Mesothelial cell of epicardium (in vitro differentiated cells): ENCODE results near the gene FAM163B. TPM values are rescaled to one million over a fixed set of nuclear protein-coding genes. Genes with fewer than 3 reads are reported as not detected.

Experiments
- DNase-seq, 2 experiments: peaks; one replicate each; pipeline ENCODE4 v3.0.0; 2021; ENCODE audit warnings: low spot score in 2 of 2; ENCODE audit not compliant: unreplicated experiment in 2 of 2
- H3K27ac Mint-ChIP-seq: 2 replicates; pipeline ENCODE4 v1.8.0; 2021; ENCODE audit warnings: mixed read lengths
- H3K27me3 Mint-ChIP-seq: 2 replicates; pipeline ENCODE4 v1.8.0; 2021; ENCODE audit warnings: low read depth, mixed read lengths
- H3K36me3 Mint-ChIP-seq: 2 replicates; pipeline ENCODE4 v1.8.0; 2021; ENCODE audit warnings: mixed read lengths
- H3K4me1 Mint-ChIP-seq: 2 replicates; pipeline ENCODE4 v1.8.0; 2021; ENCODE audit warnings: mixed read lengths
- H3K4me3 Mint-ChIP-seq: 2 replicates; pipeline ENCODE4 v1.8.0; 2021; ENCODE audit warnings: mild to moderate bottlenecking, moderate library complexity, mixed read lengths
- H3K9me3 Mint-ChIP-seq: 2 replicates; pipeline ENCODE4 v1.8.0; 2021; ENCODE audit warnings: mixed read lengths
- total RNA-seq: library from RNA; stranded (reverse); gene quantifications from 3 replicates; pipeline ENCODE4 v1.2.1, GENCODE V29; 2021
- TF ChIP-seq, protein P1 (sequence below): fragments of 200-600 bp; sonication (generic); IDR thresholded peaks from one replicate; pipeline ENCODE4 v1.5.0; 2021; ENCODE audit warnings: antibody characterized with exemption; ENCODE audit not compliant: unreplicated experiment

The FAM163B gene
- total RNA-seq, 1 donor from 2014 or later = 0.72 TPM

DNA sequence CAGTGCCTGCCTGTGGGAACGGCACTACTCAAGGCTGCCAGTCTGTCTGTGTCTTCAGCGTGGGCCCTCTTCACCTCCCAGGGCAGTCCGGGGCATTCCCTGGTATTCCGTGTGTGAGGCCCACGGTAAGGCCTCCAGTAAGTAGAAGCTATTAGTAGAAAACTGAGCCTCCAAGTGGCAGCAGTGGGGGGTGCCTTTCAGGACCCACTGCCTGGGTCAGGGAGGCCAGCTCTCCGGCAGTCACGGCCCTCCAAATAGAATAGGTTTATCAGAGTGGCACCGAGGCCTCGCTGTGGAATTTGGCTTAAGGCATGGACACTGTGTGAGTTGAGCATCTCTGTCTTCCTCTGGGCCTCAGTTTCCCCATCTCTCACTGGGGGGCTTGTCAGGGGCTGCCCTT, 51.6 kb downstream of the FAM163B start:
- TF ChIP-seq, protein P1, sequence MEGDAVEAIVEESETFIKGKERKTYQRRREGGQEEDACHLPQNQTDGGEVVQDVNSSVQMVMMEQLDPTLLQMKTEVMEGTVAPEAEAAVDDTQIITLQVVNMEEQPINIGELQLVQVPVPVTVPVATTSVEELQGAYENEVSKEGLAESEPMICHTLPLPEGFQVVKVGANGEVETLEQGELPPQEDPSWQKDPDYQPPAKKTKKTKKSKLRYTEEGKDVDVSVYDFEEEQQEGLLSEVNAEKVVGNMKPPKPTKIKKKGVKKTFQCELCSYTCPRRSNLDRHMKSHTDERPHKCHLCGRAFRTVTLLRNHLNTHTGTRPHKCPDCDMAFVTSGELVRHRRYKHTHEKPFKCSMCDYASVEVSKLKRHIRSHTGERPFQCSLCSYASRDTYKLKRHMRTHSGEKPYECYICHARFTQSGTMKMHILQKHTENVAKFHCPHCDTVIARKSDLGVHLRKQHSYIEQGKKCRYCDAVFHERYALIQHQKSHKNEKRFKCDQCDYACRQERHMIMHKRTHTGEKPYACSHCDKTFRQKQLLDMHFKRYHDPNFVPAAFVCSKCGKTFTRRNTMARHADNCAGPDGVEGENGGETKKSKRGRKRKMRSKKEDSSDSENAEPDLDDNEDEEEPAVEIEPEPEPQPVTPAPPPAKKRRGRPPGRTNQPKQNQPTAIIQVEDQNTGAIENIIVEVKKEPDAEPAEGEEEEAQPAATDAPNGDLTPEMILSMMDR = no peak
- Mint-ChIP-seq H3K4me1 (peaks cover 25% of the 10 kb centered on the region), H3K4me3 (no peak overlapping the region), H3K27me3 (no peaks in the 10 kb centered on the region), H3K36me3 (no peaks in the 10 kb centered on the region), H3K9me3 (no peaks in the 10 kb centered on the region), H3K27ac (peak overlapping the region; percentile 90)
- no peak for DNase-seq

DNA sequence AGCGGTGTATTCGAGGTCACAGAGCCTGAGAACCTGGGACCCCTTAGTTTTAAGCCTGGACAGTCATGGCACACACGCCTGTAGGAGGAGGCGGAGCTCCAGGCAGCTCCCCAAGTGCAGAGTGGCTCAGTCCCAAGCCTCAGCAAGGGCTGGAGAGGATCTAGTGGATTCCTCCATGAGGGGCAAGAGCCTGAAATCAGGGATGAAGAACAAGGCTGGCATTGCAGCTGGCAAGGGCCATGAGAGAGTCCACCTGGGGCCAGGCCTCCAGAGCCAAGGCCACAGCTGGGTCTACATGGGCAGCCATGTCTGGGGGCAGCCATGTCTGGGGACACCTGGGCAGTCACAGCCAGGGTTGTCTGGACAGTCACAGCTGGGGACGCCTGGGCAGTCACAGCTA, 52.8 kb downstream of the FAM163B start:
- H3K36me3 Mint-ChIP-seq = no peaks in the 10 kb centered on the region
- peaks cover 25% of the 10 kb centered on the region for H3K4me1 Mint-ChIP-seq
- H3K27me3 Mint-ChIP-seq = no peaks in the 10 kb centered on the region
- DNase-seq = no peak
- TF ChIP-seq, protein P1 = no peak
- peak overlapping the region; percentile 34 for H3K27ac Mint-ChIP-seq
- H3K4me3 Mint-ChIP-seq = no peak overlapping the region
- no peaks in the 10 kb centered on the region for H3K9me3 Mint-ChIP-seq

DNA sequence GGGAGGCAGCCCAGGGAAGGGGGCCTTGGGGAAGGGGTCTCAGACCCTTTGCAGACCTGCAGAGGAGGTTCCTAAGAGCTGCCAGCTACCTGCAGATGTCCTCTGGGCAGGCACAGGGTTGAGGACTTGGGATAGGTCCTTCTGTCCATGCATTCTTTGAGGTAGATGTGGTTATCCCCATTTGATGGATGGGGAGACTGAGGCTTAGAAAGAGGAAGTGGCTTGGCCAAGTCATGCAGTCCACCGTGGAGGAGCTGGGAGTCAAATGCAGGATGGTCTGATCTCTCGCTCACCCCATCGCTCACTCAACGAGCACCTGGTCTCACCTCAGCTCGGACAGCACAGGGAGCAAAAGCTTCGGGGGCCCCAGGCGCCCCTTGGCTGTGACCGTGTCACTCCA, 54.5 kb downstream of the FAM163B start:
- Mint-ChIP-seq H3K9me3 (no peaks in the 10 kb centered on the region), H3K27ac (no peak overlapping the region), H3K27me3 (no peaks in the 10 kb centered on the region), H3K36me3 (no peaks in the 10 kb centered on the region), H3K4me1 (peaks cover 22% of the 10 kb centered on the region), H3K4me3 (no peak overlapping the region)
- TF ChIP-seq, protein P1 = no peak
- no peak for DNase-seq

DNA sequence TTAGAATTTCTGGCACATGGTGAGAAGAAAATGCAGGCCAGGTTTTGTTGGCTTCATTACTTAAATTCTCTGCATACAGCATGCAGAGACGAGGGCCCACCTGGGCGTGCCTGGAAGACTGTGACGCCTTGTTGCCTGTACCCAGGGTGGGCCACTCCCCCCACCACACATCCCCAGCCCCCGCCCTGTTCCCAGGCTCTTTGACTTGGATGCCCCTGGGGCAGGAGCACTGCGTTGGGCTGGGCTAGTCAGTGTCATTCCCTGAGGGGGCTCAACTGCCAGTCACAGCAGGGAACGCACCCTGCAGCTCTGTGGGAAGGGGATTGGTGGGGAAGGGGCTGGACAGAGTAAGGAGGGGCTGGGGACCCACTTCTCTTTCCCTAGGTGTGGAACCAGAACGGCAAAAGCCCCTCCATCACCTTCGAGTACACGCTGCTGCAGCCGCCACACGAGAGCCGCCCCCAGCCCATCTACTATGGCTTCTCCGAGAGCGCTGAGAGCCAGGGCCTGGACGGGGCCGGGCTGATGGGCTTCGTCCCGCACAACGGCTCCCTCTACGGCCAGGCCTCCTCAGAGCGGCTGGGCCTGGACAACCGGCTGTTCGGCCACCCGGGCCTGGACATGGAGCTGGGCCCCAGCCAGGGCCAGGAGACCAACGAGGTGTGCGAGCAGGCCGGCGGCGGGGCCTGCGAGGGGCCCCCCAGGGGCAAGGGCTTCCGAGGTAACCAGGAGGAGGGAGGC, 55.0 kb downstream of the FAM163B start:
- Mint-ChIP-seq H3K27ac (no peak overlapping the region), H3K27me3 (no peaks in the 10 kb centered on the region), H3K9me3 (no peaks in the 10 kb centered on the region), H3K4me1 (peaks cover 20% of the 10 kb centered on the region), H3K4me3 (no peak overlapping the region), H3K36me3 (no peaks in the 10 kb centered on the region)
- no peak for DNase-seq
- TF ChIP-seq, protein P1 = no peak

DNA sequence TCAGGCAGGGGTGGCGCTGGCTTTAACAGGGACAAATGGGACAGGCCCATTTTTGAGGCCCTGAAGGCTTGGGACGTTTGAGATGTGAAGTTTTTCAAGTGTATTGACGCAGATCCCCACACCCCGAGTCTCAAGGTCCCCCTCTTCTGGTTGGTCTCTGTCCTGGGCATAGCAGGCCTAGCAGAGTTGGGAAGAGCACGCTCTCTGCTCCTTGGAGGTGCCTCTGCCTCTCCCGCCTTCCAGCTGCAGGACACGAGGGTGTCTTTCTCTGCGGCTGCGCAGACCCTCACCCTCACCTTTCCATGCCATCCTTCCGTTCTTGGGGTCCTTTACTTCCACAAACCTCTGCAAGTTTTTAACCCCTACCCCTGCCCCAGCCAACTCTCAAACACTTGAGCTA, 56.1 kb downstream of the FAM163B start:
- DNase-seq = no peak
- no peak overlapping the region for H3K4me3 Mint-ChIP-seq
- TF ChIP-seq, protein P1 = no peak
- no peaks in the 10 kb centered on the region for H3K27me3 Mint-ChIP-seq
- no peak overlapping the region for H3K27ac Mint-ChIP-seq
- peaks cover 12% of the 10 kb centered on the region for H3K4me1 Mint-ChIP-seq
- H3K36me3 Mint-ChIP-seq = no peaks in the 10 kb centered on the region
- no peaks in the 10 kb centered on the region for H3K9me3 Mint-ChIP-seq
